Astrocyte of the spinal cord (primary cell): ENCODE results near the gene PTGER3.

Experiments
- DNase-seq: peaks from one replicate; pipeline ENCODE4 v3.0.0; 2011; ENCODE audit warnings: low read depth, low spot score
- H3K4me3 ChIP-seq: 2 replicates; pipeline ENCODE4 v1.5.1; 2011; ENCODE audit warnings: low read depth, mild to moderate bottlenecking, low read length, moderate library complexity
- in situ Hi-C: cut with HindIII; loops from 2 replicates; pipeline ENCODE4 v1.10.0; 2017; ENCODE audit warnings: low sequenced_read_pairs
- TF ChIP-seq, protein P1 (sequence below): IDR thresholded peaks from 2 replicates; pipeline ENCODE4 v1.5.1; 2012; ENCODE audit warnings: low read depth, mild to moderate bottlenecking, low read length, inconsistent platforms

The PTGER3 gene

DNA sequence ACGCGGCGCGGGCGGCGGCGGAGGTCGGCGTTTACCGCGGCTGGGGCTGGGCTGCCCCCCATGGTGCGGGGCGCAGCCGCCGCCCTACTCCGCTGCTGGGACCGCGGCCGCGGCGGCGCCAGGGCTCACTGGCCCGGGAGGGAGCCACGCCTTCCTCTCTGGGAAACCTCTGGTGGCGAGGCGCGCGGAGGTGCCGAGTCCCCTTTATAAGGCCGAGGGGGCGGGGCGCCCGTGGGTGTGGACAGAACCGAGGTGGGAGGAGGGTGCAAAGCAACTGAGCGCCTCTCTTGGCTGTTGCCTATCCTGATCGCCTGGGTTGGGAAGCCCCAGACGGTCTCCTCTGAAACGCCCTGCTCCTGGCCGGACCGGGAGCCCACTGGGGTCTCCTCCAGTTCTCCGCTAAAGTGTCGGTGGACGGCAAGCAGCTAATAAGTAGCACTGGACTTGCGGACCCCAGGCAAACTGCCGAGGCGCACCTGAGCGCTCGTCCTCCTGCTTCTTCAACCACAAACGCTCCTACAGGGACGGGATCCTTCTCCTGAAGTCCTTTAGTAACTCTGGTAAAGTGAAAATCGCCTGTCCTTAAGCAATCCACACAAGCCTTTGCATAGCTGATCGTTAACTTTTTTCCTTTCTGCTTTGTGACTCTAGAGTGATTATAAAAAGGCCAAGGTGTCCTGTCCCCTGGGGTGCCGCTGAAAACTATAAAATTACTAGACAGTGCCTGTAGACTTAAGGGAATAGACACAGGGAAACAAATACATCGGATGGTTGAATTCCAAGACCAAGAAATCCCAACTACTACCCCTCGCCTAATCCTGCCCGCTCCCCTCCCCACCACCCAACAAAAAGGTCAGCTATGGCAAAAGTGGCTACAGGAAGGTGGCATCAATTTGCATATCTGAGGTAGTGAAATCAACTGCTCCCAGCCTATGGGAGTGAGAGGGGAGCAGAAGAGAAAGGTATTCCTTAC is at the start of gene PTGER3:
Gene PTGER3 (minus strand): TSS at position 182 of the 973 bp plus-strand sequence. CDS start 239 bp downstream, outside the sequence.
- in situ Hi-C loops, result no loop called here
- DNase-seq, result no peak
- TF ChIP-seq, protein P1, sequence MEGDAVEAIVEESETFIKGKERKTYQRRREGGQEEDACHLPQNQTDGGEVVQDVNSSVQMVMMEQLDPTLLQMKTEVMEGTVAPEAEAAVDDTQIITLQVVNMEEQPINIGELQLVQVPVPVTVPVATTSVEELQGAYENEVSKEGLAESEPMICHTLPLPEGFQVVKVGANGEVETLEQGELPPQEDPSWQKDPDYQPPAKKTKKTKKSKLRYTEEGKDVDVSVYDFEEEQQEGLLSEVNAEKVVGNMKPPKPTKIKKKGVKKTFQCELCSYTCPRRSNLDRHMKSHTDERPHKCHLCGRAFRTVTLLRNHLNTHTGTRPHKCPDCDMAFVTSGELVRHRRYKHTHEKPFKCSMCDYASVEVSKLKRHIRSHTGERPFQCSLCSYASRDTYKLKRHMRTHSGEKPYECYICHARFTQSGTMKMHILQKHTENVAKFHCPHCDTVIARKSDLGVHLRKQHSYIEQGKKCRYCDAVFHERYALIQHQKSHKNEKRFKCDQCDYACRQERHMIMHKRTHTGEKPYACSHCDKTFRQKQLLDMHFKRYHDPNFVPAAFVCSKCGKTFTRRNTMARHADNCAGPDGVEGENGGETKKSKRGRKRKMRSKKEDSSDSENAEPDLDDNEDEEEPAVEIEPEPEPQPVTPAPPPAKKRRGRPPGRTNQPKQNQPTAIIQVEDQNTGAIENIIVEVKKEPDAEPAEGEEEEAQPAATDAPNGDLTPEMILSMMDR, result no peak
- peak within 1 kb of the TSS; percentile 32 for H3K4me3 ChIP-seq

- TF ChIP-seq, protein P1, result no peak
- in situ Hi-C loops, result no loop called here
- no peak overlapping the region for H3K4me3 ChIP-seq
Measured at GRCh38 chr1:71094913-71095312, 47.3 kb upstream of the PTGER3 start.

GRCh38 chr1:71093938-71094337 is 46.3 kb upstream of the PTGER3 start:
- in situ Hi-C loops, result no loop called here
- TF ChIP-seq, protein P1, result peak; percentile 34
- H3K4me3 ChIP-seq, result no peak overlapping the region
- peak; percentile 38 for DNase-seq

More at GRCh38 chr1:71094913-71095312, 47.3 kb upstream of the PTGER3 start:
- no peak for DNase-seq

DNA sequence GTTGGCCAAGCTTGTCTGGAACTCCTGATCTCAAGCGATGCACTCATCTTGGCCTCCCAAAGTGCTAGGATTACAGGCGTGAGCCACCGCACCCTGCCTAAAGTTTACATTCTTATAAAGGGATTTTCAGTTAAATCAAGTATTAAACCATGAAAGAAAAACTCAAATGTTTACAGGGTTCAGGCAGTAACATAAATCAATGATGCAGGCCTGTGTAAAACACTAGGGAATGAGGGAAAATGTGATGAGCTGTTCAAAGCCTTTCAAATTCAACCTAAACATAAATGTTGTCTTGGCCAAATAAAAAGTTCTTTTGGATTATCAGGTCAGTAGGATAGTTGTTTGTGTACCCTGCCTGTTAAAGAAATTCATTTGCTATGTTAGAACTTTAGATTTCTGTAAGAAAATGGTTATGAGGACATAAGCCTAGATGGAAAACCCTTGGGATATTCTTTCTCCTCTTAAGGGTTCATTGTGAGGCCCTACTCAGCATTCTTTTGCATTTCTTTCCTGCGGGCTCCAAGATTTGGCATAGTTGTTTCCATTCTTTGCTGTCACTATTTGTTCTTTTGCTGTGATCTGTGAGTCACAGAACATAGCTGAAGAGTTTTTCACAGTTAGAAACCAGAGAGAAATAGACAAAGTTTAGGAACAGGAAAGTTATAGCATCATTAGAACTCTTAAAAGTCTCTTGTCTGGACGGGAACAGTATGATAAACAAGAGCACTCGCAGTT is 42.1 kb upstream of the PTGER3 start:
- in situ Hi-C loops, result no loop called here
- peak; percentile 71 for DNase-seq
- no peak overlapping the region for H3K4me3 ChIP-seq
- TF ChIP-seq, protein P1, result no peak

- DNase-seq, result no peak
- TF ChIP-seq, protein P1, result no peak
Measured at GRCh38 chr1:71088645-71089287, 41.1 kb upstream of the PTGER3 start.

GRCh38 chr1:71087713-71088112 is 40.1 kb upstream of the PTGER3 start:
- H3K4me3 ChIP-seq, result no peak overlapping the region
- TF ChIP-seq, protein P1, result no peak
- in situ Hi-C loops, result no loop called here
- DNase-seq, result no peak

More at GRCh38 chr1:71088645-71089287, 41.1 kb upstream of the PTGER3 start:
- no peak overlapping the region for H3K4me3 ChIP-seq
- in situ Hi-C loops, result no loop called here
